GM23248 (cell line): ENCODE measurements around the gene YPEL5. TPM values are rescaled to one million over a fixed set of nuclear protein-coding genes. Genes with fewer than 3 reads are reported as not detected.

Experiments used
- DNase-seq: peaks from one replicate; pipeline ENCODE4 v3.0.0-alpha.2; 2015
- H2AFZ ChIP-seq: fragments of 200-600 bp; sonication (generic); 2 replicates; pipeline ENCODE4 v1.6.1; 2016; ENCODE audit warnings: antibody characterized with exemption
- H3F3A ChIP-seq: fragments of 200-600 bp; sonication (generic); 2 replicates; pipeline ENCODE4 v1.6.1; 2016; ENCODE audit warnings: mild to moderate bottlenecking, antibody characterized with exemption, mixed run types; ENCODE audit not compliant: insufficient read depth
- H3K27ac ChIP-seq: fragments of 200-600 bp; sonication (generic); 2 replicates; pipeline ENCODE4 v1.5.1; 2016; ENCODE audit warnings: mild to moderate bottlenecking
- H3K27me3 ChIP-seq: fragments of 200-600 bp; sonication (generic); replicated peaks from 2 replicates; pipeline ENCODE4 v1.6.1; 2016; ENCODE audit warnings: mild to moderate bottlenecking; ENCODE audit not compliant: insufficient read depth
- H3K36me3 ChIP-seq: fragments of 200-600 bp; sonication (generic); 2 replicates; pipeline ENCODE4 v1.6.1; 2016; ENCODE audit warnings: low read depth, mild to moderate bottlenecking
- H3K4me1 ChIP-seq: fragments of 200-600 bp; sonication (generic); 2 replicates; pipeline ENCODE4 v1.6.1; 2016; ENCODE audit warnings: mild to moderate bottlenecking; ENCODE audit not compliant: insufficient read depth
- H3K4me2 ChIP-seq: fragments of 200-600 bp; sonication (generic); one replicate; pipeline ENCODE4 v1.6.1; 2016; ENCODE audit warnings: mild to moderate bottlenecking; ENCODE audit not compliant: unreplicated experiment
- H3K4me3 ChIP-seq: fragments of 200-600 bp; sonication (generic); 2 replicates; pipeline ENCODE4 v1.5.1; 2016; ENCODE audit warnings: mild to moderate bottlenecking
- H3K79me2 ChIP-seq: fragments of 200-600 bp; sonication (generic); 2 replicates; pipeline ENCODE4 v1.6.1; 2016; ENCODE audit warnings: mild to moderate bottlenecking; ENCODE audit not compliant: insufficient read depth
- H3K9ac ChIP-seq: fragments of 200-600 bp; sonication (generic); 2 replicates; pipeline ENCODE4 v1.6.1; 2016; ENCODE audit warnings: mild to moderate bottlenecking
- H3K9me2 ChIP-seq: fragments of 200-600 bp; sonication (generic); 2 replicates; pipeline ENCODE4 v1.6.1; 2016; ENCODE audit warnings: mixed run types, mild to moderate bottlenecking, moderate library complexity; ENCODE audit not compliant: insufficient read depth
- H3K9me3 ChIP-seq: fragments of 200-600 bp; sonication (generic); one replicate; pipeline ENCODE4 v1.6.1; 2017; ENCODE audit warnings: low read depth
- H4K20me1 ChIP-seq: fragments of 200-600 bp; sonication (generic); 2 replicates; pipeline ENCODE4 v1.6.0; 2016; ENCODE audit not compliant: insufficient read depth
- EZH2 ChIP-seq: fragments of 200-600 bp; sonication (generic); IDR thresholded peaks from 2 replicates; pipeline ENCODE4 v1.6.1; 2018; ENCODE audit warnings: antibody characterized with exemption, mild to moderate bottlenecking; ENCODE audit not compliant: insufficient read depth, poor library complexity, severe bottlenecking
- EZH2phosphoT487 ChIP-seq: fragments of 200-600 bp; sonication (generic); IDR thresholded peaks from 2 replicates; pipeline ENCODE4 v1.6.1; 2018; ENCODE audit warnings: antibody characterized with exemption, moderate library complexity, mild to moderate bottlenecking, low read depth; ENCODE audit not compliant: insufficient read depth
- WGBS, 2 experiments: methylation state at CpG; one replicate each; pipeline ENCODE4 v1.1.6; 2015 to 2017; ENCODE audit warnings: low lambda C conversion rate in 2 of 2, low coverage in 1 of 2; ENCODE audit errors: missing lambda C conversion rate in 2 of 2; 5-methylcytosine and 5-hydroxymethylcytosine counted together
- in situ Hi-C: fragments of 300-500 bp; cut with MboI; formaldehyde crosslinking; loops from 2 replicates; pipeline ENCODE4 v1.15.0; 2020
- polyA plus RNA-seq: library from polyadenylated mRNA; unstranded; fragments of >200 nt; fragmentation: Nextera tagmentation; extraction: Ambion mirVana; gene quantifications from 2 replicates; pipeline ENCODE4 v1.2.1, GENCODE V29; 2016
- total RNA-seq: library from RNA; depleted of rRNA; stranded (reverse); fragments of >200 nt; shearing (Covaris generic); gene quantifications from 2 replicates; pipeline ENCODE4 v1.2.3, GENCODE V29; 2014

YPEL5 gene
- total and polyA plus RNA-seq, 2 experiments from 2014 or later = 101 to 128 TPM

- TF ChIP-seq EZH2phosphoT487 (no peak), EZH2 (no peak)
- H3K4me2 ChIP-seq = no peak overlapping the region
- no peak overlapping the region for H3K9ac ChIP-seq
- no peaks in the 10 kb centered on the region for H3K4me1 ChIP-seq
- H3K36me3 ChIP-seq = no peaks in the 10 kb centered on the region
- no peaks in the 10 kb centered on the region for H4K20me1 ChIP-seq
- in situ Hi-C loops = no loop called here
- no peak overlapping the region for H3K27ac ChIP-seq
- H3K27me3 ChIP-seq = 0 out of 2 replicates have a peak, but pooled peaks cover 6% of the 10 kb centered on the region
- DNase-seq = no peak
- H3K4me3 ChIP-seq = no peak overlapping the region
- H3K79me2 ChIP-seq = no peaks in the 10 kb centered on the region
- no peaks in the 10 kb centered on the region for H3K9me2 ChIP-seq
- no peaks in the 10 kb centered on the region for H3F3A ChIP-seq
- WGBS, 2 experiments = 39 to 50% methylated on average over 2 of the region's 2 CpGs
- H3K9me3 ChIP-seq = no peaks in the 10 kb centered on the region
- no peak overlapping the region for H2AFZ ChIP-seq
Observed at GRCh38 chr2:30188292-30188691, 41.5 kb downstream of the YPEL5 start.

DNA sequence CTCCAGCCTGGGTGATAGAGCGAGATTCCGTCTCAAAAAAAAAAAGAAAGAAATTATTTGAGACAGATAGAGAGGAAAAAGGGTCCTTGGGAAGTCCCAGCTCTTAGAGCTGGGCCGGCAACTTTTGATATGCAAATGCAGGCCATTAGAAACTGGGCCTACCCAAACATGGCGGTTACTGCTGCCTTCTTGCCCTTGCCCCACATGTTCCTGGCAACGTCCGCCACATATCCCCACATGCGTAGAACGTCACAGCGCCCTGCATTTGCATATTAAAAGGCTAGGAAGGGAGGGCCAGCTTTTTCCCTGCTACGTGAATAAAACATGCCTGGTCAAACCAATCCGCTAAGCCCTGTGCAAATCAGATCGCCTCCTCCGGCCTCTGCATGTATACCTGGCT, 43.8 kb downstream of the YPEL5 start:
- H3K9ac ChIP-seq = no peak overlapping the region
- in situ Hi-C loops = no loop called here
- TF ChIP-seq EZH2phosphoT487 (no peak), EZH2 (no peak)

GRCh38 chr2:30191107-30191506, 44.3 kb downstream of the YPEL5 start:
- H3K4me1 ChIP-seq = no peaks in the 10 kb centered on the region
- in situ Hi-C loops = no loop called here
- H3K79me2 ChIP-seq = no peaks in the 10 kb centered on the region
- no peak for TF ChIP-seq EZH2
- TF ChIP-seq EZH2phosphoT487 = no peak
- H3K9me2 ChIP-seq = no peaks in the 10 kb centered on the region
- H3K4me2 ChIP-seq = no peak overlapping the region
- H3K9ac ChIP-seq = no peak overlapping the region
- H4K20me1 ChIP-seq = no peaks in the 10 kb centered on the region
- H3K36me3 ChIP-seq = no peaks in the 10 kb centered on the region
- DNase-seq = no peak
- 0 out of 2 replicates have a peak, but pooled peaks cover 6% of the 10 kb centered on the region for H3K27me3 ChIP-seq
- 95 to 96% methylated on average over 10 of the region's 10 CpGs for WGBS, 2 experiments
- H3K4me3 ChIP-seq = no peak overlapping the region
- no peak overlapping the region for H2AFZ ChIP-seq
- H3K9me3 ChIP-seq = no peaks in the 10 kb centered on the region
- H3F3A ChIP-seq = no peaks in the 10 kb centered on the region
- H3K27ac ChIP-seq = no peak overlapping the region

More for the DNA sequence above, 43.8 kb downstream of the YPEL5 start:
- no peaks in the 10 kb centered on the region for H3F3A ChIP-seq
- no peak overlapping the region for H3K4me2 ChIP-seq
- no peaks in the 10 kb centered on the region for H3K9me2 ChIP-seq
- DNase-seq = no peak
- no peaks in the 10 kb centered on the region for H3K4me1 ChIP-seq
- no peaks in the 10 kb centered on the region for H3K79me2 ChIP-seq
- H3K36me3 ChIP-seq = no peaks in the 10 kb centered on the region
- H3K27ac ChIP-seq = no peak overlapping the region
- H3K4me3 ChIP-seq = no peak overlapping the region
- 85 to 93% methylated on average over 13 of the region's 13 CpGs for WGBS, 2 experiments
- no peak overlapping the region for H2AFZ ChIP-seq
- H3K9me3 ChIP-seq = no peaks in the 10 kb centered on the region
- H3K27me3 ChIP-seq = 0 out of 2 replicates have a peak, but pooled peaks cover 6% of the 10 kb centered on the region
- H4K20me1 ChIP-seq = no peaks in the 10 kb centered on the region

GRCh38 chr2:30191819-30192271, 45.0 kb downstream of the YPEL5 start:
- H3F3A ChIP-seq = no peaks in the 10 kb centered on the region
- H3K36me3 ChIP-seq = no peaks in the 10 kb centered on the region
- no peaks in the 10 kb centered on the region for H4K20me1 ChIP-seq
- no peak overlapping the region for H3K9ac ChIP-seq
- TF ChIP-seq EZH2 = no peak
- no peak for TF ChIP-seq EZH2phosphoT487
- H3K27ac ChIP-seq = no peak overlapping the region
- no peaks in the 10 kb centered on the region for H3K4me1 ChIP-seq
- H3K4me2 ChIP-seq = no peak overlapping the region
- 0 out of 2 replicates have a peak, but pooled peaks cover 6% of the 10 kb centered on the region for H3K27me3 ChIP-seq
- no peaks in the 10 kb centered on the region for H3K79me2 ChIP-seq
- WGBS, 2 experiments = 80 to 84% methylated on average over 7 of the region's 7 CpGs
- no peaks in the 10 kb centered on the region for H3K9me2 ChIP-seq
- H3K4me3 ChIP-seq = no peak overlapping the region
- in situ Hi-C loops = no loop called here
- H2AFZ ChIP-seq = no peak overlapping the region
- no peaks in the 10 kb centered on the region for H3K9me3 ChIP-seq
- no peak for DNase-seq

- Histone ChIP-seq H3K9ac (no peak overlapping the region), H2AFZ (no peak overlapping the region), H3K36me3 (no peaks in the 10 kb centered on the region), H3K79me2 (no peaks in the 10 kb centered on the region), H3K9me3 (no peaks in the 10 kb centered on the region), H3K4me1 (no peaks in the 10 kb centered on the region), H3K27me3 (0 out of 2 replicates have a peak, but pooled peaks cover 6% of the 10 kb centered on the region), H3K4me3 (no peak overlapping the region), H4K20me1 (no peaks in the 10 kb centered on the region), H3K27ac (no peak overlapping the region), H3K4me2 (no peak overlapping the region), H3K9me2 (no peaks in the 10 kb centered on the region), H3F3A (no peaks in the 10 kb centered on the region)
- no peak for DNase-seq
- no peak for TF ChIP-seq EZH2
- TF ChIP-seq EZH2phosphoT487 = no peak
- in situ Hi-C loops = no loop called here
- WGBS, 2 experiments = 93 to 95% methylated on average over 4 of the region's 4 CpGs
Observed at GRCh38 chr2:30192314-30192713, 45.5 kb downstream of the YPEL5 start.
